Stomach (tissue), 4 donors: ENCODE measurements around the gene CELSR1.

Experiments
- EP300 ChIP-seq: sonication (generic); formaldehyde crosslinking; IDR thresholded peaks from one replicate; pipeline ENCODE4 v1.6.1; 2017; ENCODE audit warnings: antibody characterized with exemption
- POLR2A ChIP-seq, 4 donors: fragments of 450-650 bp; IDR thresholded peaks; one replicate each; pipeline ENCODE4 v1.6.1; 2016; ENCODE audit warnings: antibody characterized with exemption in 4 of 4, control low read depth in 2 of 4, mild to moderate bottlenecking in 1 of 4, moderate library complexity in 1 of 4
- POLR2AphosphoS5 ChIP-seq, 3 donors: sonication (generic); formaldehyde crosslinking; IDR thresholded peaks; one replicate each; pipeline ENCODE4 v1.6.1; 2016; ENCODE audit warnings: antibody characterized with exemption in 3 of 3
- TF ChIP-seq, protein P1 (sequence below), 7 experiments: fragments of 450-650 bp in 4 of 7; fragments of 200-600 bp in 3 of 7; sonication (generic) in 3 of 7; IDR thresholded peaks; one replicate each; pipeline ENCODE4 v1.5.1; 2016 to 2019; ENCODE audit warnings: antibody characterized with exemption in 7 of 7, control low read depth in 2 of 7, mild to moderate bottlenecking in 1 of 7

DNA sequence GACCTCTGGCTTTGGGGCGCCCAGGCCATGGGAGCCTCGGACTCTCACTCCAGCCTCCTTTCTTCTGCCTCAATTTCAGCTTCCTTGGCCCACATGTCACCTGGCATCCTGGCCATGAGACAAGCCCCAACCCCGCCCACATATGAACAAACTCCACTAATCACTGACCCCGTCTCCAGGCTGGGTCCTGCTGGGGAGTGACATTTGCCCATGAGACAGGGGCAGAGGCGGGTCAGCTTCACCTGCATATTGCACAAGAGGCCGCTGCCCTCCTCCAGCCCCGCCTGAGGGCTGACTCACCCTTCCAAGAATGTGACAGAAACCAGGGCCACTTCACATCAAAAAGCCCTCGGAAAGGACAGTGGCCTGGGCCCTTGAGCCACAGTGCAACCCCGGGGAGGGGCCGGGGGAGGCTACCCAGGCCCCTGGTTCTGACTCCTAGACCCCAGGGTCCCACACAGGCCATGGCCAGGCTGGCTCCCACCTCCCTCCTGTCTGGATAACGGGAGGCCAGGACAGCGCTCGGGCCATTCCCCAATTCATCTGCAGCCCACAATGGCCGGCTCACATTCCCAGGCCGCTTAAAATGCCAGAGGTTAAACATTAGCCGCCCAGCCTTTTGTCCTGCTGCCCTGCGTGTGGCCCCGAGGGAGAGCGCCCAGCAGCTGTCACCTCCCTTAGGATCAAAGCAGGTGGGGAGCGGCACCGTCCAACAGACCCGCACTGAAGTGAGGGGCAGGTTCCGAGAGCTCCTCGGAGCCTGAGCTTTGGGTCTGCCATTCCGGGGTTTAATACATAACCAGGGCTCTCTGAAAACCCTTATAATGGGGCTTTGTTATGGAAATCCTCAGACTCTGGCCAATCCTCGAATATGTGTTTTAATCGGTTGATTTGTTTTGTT lies 159.6 kb downstream of the CELSR1 start:
- TF ChIP-seq, protein P1, sequence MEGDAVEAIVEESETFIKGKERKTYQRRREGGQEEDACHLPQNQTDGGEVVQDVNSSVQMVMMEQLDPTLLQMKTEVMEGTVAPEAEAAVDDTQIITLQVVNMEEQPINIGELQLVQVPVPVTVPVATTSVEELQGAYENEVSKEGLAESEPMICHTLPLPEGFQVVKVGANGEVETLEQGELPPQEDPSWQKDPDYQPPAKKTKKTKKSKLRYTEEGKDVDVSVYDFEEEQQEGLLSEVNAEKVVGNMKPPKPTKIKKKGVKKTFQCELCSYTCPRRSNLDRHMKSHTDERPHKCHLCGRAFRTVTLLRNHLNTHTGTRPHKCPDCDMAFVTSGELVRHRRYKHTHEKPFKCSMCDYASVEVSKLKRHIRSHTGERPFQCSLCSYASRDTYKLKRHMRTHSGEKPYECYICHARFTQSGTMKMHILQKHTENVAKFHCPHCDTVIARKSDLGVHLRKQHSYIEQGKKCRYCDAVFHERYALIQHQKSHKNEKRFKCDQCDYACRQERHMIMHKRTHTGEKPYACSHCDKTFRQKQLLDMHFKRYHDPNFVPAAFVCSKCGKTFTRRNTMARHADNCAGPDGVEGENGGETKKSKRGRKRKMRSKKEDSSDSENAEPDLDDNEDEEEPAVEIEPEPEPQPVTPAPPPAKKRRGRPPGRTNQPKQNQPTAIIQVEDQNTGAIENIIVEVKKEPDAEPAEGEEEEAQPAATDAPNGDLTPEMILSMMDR (IDR thresholded peaks at IDR 0.05): no peak
- TF ChIP-seq POLR2AphosphoS5 (IDR thresholded peaks at IDR 0.05) (peak in 2 of 3 donors; percentile 27 to 77), POLR2A (IDR thresholded peaks at IDR 0.05) (no peak), EP300 (no peak)
